Left lobe of liver (tissue), 2 donors: ENCODE results near the gene CYGB. TPM values are rescaled to one million over a fixed set of nuclear protein-coding genes. Genes with fewer than 3 reads are reported as not detected.
"Not testable (repeated sequence)": the region's sequence is repeated elsewhere in the genome, so short reads cannot be mapped to it uniquely, and the experiment has no call there.

ENCODE experiments used
- ATAC-seq: fragments of 200-7000 bp; cut with Tn5 transposase; one replicate; pipeline ENCODE4 v1.9.1; 2020; ENCODE audit warnings: mild to moderate bottlenecking, moderate library complexity
- DNase-seq: peaks from one replicate; pipeline ENCODE4 v3.0.0-alpha.2; 2020; ENCODE audit warnings: low spot score
- total RNA-seq: library from RNA; stranded (reverse); gene quantifications from one replicate; pipeline ENCODE4 v1.2.1, GENCODE V29; 2021
- donor health status: DM: no; HTN: no; CAD: no; lungs with moderate emphysema.
- donor health status: DM: no; HTN: yes; CAD: no.

CYGB gene
- total RNA-seq, 1 donor from 2014 or later: 5.0 TPM

DNA sequence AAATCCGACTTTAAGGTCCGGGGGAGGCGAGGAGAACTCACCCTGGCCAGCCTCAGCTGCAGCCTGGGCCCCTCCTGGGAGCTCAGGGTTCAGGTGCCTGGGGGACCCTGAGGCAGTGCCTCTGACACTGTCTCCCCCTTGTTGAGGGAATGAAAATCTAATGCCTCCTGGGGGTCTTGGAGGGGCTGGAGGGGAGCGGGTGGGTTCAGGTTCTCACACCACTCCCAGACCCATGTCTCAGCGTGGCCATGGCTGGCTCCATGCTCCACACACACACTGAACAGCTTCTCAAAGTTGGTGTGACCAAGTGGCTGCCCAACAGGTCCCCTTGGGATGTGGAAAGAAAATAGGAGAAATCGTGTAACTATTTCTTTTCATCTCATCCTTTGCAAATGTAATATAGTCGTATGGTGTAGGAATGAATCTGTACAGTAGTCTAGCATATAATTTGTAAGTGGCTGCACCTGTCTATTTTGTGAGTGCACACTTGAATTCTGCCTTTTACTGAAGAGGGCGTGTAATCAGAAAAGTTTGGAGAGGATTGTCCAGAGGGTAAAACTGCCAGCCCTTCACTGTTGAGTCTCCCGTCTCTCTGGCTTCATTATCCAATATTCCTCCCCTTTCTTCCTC is 1.5 kb upstream of the CYGB start:
- ATAC-seq: no peak
- DNase-seq: no peak

DNA sequence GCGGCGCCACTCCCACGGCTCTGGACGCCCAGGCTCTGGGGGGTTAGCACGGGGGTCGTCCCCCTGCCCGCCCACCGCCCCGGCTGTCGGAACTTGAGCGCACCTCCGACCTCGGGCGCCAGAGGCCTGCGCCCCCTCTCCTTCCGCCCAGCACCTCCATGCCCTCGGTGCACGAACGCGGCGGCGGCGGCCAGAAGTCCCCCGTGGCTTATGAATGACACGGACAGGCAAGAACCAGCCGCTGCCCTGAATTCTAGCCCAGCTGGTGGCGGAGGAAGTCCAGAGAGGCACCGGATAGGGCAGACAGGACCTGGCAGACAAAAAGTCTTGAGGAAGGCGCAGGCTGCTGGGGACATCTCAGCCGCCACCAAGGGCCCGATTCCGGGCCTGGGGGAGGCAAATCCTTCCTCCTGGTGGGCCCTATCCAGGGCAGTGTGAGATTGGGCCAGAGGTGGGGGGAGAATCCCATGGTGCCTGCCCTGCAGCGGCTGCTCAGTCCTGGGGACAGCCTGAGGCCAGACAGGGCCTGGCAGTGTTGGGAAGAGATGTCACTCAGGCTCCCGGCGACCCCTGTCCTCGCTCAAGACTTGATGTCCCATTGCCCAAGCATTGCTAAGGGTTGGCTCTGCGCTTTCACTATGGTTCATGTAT is 897 bp upstream of the CYGB start:
- ATAC-seq (no peak), DNase-seq (no peak)

DNA sequence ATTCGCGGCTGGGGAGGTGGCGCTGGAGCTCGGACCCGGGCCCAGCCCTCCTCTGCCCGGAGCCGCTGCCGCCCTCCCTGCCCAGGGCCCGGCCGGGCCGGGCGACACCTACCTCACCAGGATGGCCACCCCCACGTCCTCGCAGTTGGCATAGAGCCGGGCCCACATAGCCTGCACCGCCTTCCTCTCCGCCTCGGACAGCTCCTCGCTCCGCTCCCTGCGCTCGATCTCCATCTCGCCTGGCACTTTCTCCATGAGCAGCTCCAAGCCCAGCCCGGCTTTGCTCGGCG is 276 bp downstream of the CYGB start:
- ATAC-seq: peak; percentile 9
- DNase-seq: no peak

DNA sequence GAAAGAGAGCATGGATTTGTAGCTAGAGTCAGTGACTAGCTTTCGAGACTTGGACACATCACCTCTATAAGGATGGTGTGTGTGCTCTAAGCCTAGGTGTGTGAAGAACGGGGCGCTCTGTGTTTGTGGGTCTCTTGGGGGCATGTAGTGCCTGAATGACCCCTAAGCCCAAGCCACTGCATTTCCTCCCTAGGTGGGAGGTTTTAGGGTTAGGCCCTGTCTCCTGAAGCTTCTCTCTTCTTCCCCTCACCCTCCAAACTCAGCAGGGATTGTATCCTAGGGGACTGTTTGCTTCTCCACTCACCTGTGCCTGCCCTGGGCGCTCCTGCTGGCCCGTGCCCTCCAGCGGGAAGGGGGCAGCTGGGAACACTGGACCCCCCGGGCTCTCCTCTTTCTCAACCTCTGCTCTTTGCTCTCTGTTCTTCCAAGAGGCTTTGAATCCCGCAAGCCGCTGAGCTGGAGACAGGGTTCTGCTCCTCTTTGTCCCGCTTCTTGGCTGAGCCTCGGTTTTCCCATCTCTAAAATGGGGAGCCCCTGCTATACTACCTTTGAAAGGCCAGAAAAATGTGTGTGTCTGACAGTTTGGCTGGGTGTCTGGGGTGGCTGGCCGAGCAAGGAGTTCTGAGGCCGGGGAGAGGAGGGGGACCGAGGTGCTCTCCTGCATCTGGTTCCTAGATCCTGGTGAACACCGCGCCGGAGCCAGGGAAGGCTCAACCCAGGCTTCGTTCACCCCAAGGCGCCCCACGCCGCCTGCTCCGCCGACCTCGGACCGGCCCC is 810 bp downstream of the CYGB start:
- ATAC-seq: no peak
- DNase-seq: no peak

DNA sequence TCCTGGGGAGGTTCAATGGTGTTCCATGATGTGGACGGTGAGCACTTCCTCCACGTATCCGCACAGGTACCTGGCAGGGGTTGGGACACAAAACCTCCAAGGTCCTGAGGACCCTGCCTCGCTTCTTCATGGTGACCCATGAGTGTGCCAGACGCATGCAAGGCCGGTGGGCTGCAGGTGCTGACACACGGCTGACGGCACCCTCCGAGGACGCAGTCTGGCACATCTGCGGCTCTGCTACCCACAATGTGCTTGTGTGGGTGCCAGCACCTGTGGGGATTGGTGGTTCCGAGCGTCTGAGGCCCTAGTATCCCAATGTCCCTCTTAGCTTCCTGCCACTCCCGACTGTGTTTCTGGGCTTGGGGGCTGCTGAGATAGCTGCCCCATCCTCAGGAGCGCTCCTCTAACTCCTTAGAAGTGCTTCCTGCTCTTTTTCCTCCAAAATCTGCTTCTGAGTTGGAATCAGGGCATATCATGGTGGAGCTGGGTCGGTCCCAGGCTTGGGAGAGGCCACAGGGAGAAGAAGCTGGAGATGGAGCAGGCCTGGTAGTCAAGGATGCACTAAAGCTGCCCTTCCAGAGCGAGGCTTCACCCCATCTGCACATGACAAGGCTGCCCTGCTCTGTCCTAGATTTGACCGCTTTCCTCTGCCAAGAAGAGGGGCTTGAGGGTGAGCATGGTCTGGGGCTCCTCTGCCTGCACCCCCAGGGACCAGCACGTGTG is 1.6 kb downstream of the CYGB start:
- DNase-seq (no peak), ATAC-seq (no peak)

DNA sequence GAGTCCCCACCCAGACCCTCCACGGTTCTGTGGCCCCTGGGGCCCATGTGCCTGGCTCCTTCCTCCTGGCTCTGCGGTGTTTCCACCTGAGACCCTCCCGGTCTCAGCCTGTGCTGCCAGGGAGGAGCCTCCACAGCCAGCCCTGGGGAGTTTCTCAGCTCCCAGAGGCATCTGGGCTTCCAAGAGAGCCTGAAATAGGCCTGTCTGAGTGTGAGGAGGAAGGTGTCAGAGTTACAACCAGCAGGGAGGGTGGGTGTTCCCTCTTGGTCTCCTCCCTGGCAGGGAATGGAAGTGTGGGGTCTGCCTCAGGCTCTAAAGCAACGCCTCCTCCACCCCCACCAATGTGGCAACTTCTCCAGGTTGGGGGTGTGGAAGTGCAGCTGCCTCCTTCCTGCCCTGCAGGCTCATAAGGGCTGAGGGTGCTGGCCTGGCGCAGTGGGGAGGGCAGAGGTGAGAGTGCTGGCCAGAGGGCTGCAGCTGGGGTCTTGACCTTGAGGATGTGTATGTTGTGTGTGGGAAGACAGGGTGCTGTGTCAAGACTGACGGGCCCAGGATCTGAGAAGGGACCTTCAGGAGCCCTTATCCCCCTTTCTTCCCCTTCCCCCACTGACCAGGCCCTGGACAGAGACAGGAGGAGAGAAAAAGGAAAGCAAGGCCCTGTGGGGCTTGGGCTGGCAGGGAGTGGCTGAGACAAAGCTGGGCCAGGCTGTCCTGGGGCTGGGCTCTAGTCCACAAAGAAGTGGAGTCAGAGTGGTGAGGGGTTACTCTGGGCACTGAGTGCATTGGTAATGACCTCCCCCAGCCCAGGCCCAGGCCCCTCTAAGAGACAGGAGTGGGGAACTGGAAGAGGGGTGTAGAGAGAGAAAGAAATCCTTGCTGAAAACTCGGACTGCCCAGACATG is 2.4 kb downstream of the CYGB start:
- ATAC-seq (no peak), DNase-seq (no peak)

DNA sequence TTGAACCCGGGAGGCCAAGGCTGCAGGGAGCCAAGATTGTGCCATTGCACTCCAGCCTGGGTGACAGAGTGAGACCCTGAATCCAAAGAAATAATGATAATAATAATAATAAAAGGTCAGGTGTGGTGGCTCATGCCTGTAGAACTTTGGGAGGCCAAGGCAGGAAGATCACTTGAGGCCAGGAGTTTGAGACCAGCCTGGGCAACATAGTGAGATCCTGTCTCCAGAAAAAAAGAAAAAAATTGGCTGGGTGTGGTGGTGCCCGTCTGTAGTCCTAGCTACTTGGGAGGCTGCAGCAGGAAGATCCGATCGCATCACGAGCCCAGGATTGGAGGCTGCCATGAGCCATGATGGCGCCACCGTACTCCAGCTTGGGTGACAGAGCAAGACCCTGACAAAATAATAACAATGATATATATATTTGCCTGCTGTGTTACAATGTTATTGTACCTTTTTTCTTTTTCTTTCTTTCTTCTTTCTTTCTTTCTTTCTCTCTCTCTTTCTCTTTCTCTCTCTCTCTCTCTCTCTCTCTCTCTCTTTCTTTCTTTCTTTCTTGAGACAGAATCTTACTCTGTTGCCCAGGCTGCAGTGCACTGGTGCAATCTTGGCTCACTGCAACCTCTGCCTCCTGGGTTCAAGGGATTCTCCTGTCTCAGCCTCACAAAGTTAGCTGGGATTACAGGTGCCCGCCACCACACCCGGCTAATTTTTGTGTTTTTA is 3.7 kb downstream of the CYGB start:
- ATAC-seq, DNase-seq: not testable (repeated sequence)

DNA sequence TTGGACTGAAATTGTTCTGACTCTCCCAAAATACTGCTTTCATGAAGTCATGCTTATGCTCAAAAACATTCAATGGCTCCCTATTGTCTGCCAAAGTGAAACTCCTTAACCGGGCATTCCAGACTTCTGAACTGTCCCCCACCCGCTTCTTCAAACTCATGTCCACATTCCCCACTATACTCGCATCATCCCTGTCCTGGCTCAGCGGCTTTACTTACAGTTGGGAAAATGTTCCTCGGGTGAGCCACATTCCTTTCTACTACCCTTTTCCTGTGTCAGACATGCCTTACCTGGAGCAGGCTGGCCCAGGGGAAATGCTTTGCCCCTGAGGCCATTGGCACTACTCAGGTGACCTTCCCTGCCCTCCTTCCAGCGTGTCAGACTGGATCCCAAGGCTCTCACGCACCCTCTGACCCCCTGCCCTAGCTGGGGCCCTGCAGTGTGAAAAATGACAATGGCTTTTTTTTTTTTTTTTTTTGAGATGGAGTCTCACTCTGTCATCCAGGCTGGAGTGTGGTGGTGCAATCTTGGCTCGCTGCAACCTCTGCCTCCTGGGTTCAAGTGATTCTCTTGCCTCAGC is 5.3 kb downstream of the CYGB start:
- ATAC-seq (no peak), DNase-seq (no peak)

DNA sequence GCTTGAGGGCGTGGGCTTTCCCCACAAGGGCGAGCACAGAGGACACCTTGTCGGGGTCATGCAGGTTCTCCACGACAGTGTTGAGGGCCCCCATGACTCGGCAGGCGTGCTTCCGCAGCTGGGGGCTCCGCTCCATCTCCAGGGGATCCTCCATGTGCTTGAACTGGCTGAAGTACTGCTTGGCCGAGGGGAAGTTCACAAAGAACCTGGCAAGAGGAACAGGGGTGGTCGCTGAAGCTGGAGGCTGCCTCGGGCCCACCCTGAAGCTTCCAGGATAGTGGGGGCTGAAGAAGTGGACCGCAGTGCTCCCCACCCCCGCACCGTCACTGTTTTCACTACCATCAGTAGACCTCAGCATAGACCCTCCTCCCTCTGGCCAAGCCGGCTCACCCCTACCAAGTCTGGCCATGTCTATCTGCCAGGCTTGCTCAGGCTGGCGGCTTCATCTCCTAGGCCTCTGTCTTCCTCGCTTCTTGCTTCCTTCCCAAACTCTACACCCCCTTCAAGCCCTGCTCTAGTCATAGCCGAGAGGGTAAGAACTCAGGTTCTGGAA is 5.9 kb downstream of the CYGB start:
- DNase-seq: no peak
- ATAC-seq: no peak

DNA sequence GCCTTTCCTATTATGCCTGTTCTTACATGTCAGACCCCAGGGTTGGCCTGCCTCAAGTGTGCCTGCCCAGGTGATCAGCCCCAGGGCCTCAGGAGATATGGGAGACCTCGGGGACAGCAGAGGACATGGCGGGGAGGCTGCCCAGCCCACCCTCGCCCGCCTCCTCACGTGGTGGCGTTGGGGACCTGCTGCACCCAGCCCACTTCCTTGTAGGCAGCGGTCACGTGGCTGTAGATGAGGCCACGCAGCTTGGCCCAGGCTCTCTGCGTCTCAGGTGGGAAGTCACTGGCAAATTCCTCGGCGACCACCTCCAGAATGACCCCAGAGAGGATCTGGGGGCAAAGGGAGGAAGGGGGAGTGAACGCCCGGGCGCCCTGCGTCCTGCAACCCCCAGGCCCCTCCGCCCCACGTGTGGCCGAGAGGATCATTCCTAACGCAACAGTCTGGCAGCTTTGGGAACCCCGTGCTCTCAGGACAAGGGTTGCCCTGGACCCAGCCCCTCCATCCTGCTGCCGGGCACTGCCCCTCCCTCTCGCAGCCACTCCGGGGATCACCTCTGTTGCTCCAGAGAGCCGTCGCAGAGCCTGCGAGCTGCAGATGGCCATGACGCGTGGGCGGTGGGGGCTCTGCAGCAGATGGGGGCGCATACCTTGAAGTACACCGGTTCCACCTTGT is 6.6 kb downstream of the CYGB start:
- no peak for ATAC-seq
- no peak for DNase-seq

DNA sequence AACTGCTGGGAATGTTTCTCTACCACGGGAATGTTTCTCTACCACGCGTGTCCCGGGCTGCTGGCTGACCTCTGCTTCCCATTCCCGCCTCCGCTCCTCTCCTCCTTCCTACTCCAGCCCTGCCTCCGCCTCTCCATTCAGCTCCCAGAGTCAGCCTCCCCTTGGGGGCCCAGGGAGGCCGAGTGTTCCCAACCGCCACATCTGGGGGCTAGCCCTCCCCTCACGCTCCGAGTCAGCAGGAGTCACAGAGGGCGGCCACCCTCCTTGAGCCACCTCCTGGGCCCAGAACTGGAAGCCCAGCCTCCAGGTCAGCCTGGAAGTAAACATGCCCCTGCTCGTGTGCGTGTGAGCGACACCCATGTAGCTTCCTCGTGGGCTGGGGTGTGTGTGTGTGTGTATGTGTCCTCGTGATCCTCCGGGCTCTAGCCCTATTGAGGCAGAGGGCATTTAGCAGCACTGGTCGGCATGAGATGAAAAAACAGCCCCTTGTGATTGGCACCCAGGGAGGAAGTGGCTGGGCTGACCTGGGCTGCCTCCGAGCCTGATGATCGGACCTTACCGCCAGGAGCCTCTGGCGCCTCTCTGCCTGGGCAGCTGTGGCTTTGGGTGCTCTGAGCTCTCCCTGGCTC is 7.3 kb downstream of the CYGB start:
- DNase-seq: no peak

DNA sequence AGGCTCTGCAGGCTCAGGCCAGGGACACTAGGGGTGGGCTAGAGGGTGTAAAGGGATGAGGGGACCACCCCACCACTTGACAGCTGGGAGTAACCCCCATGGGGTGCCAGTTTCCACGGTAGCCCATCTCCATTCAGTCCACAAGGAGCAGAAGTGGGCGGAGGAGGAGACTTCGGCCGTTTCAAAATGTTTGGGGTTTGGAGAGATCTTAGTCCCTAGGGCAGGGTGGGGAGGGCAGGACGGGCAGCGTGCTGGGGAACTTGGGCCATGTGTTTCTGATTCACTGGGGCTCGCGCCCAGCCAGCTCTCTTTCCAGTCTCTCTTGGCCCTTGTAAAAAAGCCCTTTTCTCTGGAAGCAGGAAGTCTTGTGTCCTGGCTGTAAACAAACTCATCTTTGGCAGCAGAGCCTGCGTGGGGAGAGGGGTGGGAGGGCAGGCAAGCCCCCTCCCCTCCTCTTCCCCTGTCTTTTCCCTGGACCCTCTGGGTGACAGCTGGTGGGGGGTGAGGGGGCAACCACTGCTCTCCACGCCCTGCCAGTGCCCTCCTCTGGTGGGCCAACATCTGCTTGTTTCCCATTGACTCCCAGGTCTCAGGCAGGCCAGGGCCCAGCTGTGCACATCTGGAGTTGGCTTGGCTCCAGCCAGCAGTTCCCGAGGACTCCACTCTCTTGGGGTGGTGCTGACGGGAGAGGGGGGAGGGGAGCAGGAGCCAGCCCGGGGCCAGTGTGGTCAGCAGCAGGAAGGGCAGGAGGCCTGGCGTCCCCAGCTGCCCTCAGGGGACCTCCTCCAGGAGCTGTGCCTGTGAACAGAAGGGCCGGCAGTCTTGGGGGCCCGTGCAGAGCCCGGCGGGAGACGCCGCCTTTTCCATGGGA is 8.1 kb downstream of the CYGB start:
- ATAC-seq (peak; percentile 53), DNase-seq (peak; percentile 60)

More for the DNA sequence above, 7.3 kb downstream of the CYGB start:
- ATAC-seq: peak; percentile 17

DNA sequence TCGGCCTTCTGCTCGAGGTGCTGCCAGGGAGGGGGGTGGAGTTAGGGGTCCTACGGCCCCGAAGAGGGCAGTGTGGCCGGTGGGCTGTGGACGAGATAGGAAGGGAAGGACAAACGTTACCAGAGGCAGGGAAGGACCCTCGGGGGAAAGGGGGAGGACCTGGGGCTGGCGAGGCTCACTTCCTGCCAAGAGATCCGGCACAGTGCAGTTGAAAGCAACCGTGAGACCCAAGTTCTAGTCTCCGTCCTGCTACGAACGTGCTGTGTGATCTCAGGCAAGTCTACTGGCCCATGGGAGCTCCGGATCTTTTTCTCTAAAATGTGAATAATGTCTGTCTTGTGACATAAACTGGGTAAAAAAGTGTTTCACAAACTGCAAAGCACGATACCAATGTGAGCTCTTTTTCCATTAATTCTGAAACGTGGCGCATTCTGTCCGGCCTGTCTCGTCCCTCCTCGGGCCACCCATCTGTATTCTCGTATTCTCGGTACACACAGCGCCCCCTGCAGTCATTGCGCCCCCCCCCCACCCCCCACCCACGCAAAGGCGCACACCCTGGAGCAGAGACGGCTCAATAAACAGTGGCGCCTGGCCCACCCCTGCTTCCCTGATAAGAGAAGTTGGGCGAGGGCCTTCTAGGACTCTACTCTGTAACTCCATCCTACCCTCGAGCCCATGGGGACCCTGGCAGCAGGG is 8.8 kb downstream of the CYGB start:
- ATAC-seq: no peak
- no peak for DNase-seq

DNA sequence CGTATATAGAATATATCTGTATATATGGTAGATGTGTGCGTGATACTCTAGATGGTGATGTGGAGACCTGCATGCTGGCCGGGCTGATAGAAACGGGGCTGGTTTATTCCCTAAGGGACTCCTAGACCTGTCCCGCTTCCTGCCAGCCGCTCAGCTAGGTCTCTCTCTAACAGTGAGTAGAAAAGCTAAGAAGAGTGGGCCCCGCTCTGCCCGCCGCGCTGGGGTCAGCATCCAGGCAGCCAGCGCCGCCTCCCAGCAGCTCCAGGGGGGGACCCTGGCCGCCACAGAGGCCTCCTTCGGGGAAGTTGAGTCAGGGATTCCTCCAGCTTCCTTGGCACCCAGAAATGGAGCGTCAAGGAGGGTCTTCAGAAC is 9.4 kb downstream of the CYGB start:
- no peak for ATAC-seq
- DNase-seq: no peak

DNA sequence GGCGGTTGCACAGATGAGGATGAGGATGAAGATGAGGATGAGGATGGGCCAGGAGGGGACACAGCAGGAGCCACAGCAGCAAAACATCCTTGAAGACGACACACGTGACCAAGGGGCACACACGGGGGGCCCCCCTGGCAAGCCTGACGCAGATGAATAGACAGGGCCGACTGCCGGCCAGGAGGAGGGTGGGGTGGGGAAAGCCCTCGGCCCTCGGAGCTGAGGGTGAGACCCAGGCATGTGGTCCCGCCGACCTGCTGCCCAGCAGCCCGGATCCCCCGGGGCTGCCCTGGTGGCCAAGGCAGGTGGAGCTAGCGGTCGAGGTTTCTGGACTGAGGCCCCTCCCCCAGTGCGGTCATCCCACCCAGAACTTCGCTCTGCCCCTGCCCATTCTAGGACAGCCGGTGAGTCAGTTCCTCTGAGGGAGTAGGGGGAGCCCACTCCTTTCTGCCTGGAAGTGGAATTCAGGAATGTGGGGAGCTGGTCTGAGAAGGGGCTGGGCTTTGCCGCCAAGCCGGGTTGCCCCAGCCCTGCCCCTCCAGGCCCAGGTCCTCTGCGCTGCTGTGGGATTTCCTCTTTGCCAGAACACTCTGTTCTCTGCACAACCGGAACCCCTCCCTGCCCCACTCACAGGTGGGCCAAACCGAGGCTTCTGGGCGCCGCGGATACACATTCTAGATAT is 9.9 kb downstream of the CYGB start:
- no peak for ATAC-seq
- no peak for DNase-seq

DNA sequence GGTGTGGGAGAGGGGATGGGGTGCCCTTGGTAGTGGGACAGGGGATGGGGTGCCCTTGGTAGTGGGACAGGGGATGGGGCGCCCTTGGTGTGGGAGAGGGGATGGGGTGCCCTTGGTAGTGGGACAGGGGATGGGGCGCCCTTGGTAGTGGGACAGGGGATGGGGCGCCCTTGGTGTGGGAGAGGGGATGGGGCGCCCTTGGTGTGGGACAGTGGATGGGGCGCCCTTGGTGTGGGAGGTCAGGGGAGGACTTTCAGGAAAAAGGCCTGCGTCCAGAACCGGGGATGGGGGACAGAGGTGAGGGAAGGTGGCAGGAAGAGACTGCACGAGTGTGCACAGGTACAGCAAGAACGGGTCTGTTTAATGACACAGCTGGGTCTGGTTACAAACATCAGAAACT is 10.5 kb downstream of the CYGB start:
- not testable (repeated sequence) for DNase-seq, ATAC-seq
